Cerebellar nuclear complex (tissue), 1 donor: Measurements from ENCODE around the gene GTF2F2.

Experiments used
- DNase-seq, 2 experiments: peaks; one replicate each; lab custom pipeline; 2025; lab: John Stamatoyannopoulos, UW

The GTF2F2 gene

GRCh38 chr13:45300190-45300985 lies 180.1 kb downstream of the GTF2F2 start:
- DNase-seq: no peak

GRCh38 chr13:45301263-45301662 lies 181.0 kb downstream of the GTF2F2 start:
- no peak for DNase-seq

- no peak for DNase-seq
Observed at GRCh38 chr13:45302507-45302906, 182.2 kb downstream of the GTF2F2 start.

- no peak for DNase-seq
Observed at GRCh38 chr13:45303026-45303425, 182.7 kb downstream of the GTF2F2 start.

- DNase-seq: no peak
Observed at GRCh38 chr13:45303866-45304265, 183.6 kb downstream of the GTF2F2 start.

GRCh38 chr13:45305079-45305478 lies 184.8 kb downstream of the GTF2F2 start:
- no peak for DNase-seq

GRCh38 chr13:45306966-45307365 lies 186.7 kb downstream of the GTF2F2 start:
- DNase-seq: no peak

- no peak for DNase-seq
Observed at GRCh38 chr13:45310341-45311131, 190.2 kb downstream of the GTF2F2 start.

- no peak for DNase-seq
Observed at GRCh38 chr13:45314822-45315221, 194.5 kb downstream of the GTF2F2 start.

GRCh38 chr13:45315520-45316167 lies 195.3 kb downstream of the GTF2F2 start:
- DNase-seq: no peak

- DNase-seq: no peak
Observed at GRCh38 chr13:45316338-45316737, 196.0 kb downstream of the GTF2F2 start.

- DNase-seq: no peak
Observed at GRCh38 chr13:45316996-45317395, 196.7 kb downstream of the GTF2F2 start.

- no peak for DNase-seq
Observed at GRCh38 chr13:45320876-45321629, 200.7 kb downstream of the GTF2F2 start.

- no peak for DNase-seq
Observed at GRCh38 chr13:45325806-45326205, 205.5 kb downstream of the GTF2F2 start.

GRCh38 chr13:45327253-45327955 lies 207.1 kb downstream of the GTF2F2 start:
- no peak for DNase-seq

GRCh38 chr13:45328661-45329111 lies 208.4 kb downstream of the GTF2F2 start:
- no peak for DNase-seq

- DNase-seq: no peak
Observed at GRCh38 chr13:45331123-45331619, 210.9 kb downstream of the GTF2F2 start.

- DNase-seq: no peak
Observed at GRCh38 chr13:45331692-45332035, 211.4 kb downstream of the GTF2F2 start.

- no peak for DNase-seq
Observed at GRCh38 chr13:45332036-45332830, 211.9 kb downstream of the GTF2F2 start.

GRCh38 chr13:45332831-45333219 lies 212.5 kb downstream of the GTF2F2 start:
- DNase-seq: no peak
